ENCODE data around the gene MAD2L1BP.

GRCh38 chr6:43621836-43622180, 13.8 kb upstream of the MAD2L1BP start:
- TF ChIP-seq, protein P1, sequence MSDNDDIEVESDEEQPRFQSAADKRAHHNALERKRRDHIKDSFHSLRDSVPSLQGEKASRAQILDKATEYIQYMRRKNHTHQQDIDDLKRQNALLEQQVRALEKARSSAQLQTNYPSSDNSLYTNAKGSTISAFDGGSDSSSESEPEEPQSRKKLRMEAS (IDR thresholded peaks at IDR 0.05; ENCODE audit: low read depth): no peak
- TF ChIP-seq SIN3A (IDR thresholded peaks at IDR 0.05; ENCODE audit: borderline replicate concordance, low read depth, low read length) (no peak), POLR2AphosphoS5 (IDR thresholded peaks at IDR 0.05; ENCODE audit: low read depth, low read length) (no peak), EP300 (IDR thresholded peaks at IDR 0.05; ENCODE audit: borderline replicate concordance in 1 of 2, low read depth in 1 of 2, low read length in 1 of 2) (no peak), RCOR1 (IDR thresholded peaks at IDR 0.05; ENCODE audit: low read length) (no peak), NFIC (IDR thresholded peaks at IDR 0.05; ENCODE audit: borderline replicate concordance) (no peak), YY1 (IDR thresholded peaks at IDR 0.05; ENCODE audit: low read depth) (no peak), TAF1 (IDR thresholded peaks at IDR 0.05; ENCODE audit: borderline replicate concordance, low read depth, low read length) (no peak), FOSL2 (IDR thresholded peaks at IDR 0.05; ENCODE audit: borderline replicate concordance, low read depth) (no peak), RAD21 (IDR thresholded peaks at IDR 0.05; ENCODE audit: low read length) (no peak)
- TF ChIP-seq, protein P2, sequence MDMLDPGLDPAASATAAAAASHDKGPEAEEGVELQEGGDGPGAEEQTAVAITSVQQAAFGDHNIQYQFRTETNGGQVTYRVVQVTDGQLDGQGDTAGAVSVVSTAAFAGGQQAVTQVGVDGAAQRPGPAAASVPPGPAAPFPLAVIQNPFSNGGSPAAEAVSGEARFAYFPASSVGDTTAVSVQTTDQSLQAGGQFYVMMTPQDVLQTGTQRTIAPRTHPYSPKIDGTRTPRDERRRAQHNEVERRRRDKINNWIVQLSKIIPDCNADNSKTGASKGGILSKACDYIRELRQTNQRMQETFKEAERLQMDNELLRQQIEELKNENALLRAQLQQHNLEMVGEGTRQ (IDR thresholded peaks at IDR 0.05; ENCODE audit: borderline replicate concordance, low read depth, low read length): no peak
- TF ChIP-seq, protein P3, sequence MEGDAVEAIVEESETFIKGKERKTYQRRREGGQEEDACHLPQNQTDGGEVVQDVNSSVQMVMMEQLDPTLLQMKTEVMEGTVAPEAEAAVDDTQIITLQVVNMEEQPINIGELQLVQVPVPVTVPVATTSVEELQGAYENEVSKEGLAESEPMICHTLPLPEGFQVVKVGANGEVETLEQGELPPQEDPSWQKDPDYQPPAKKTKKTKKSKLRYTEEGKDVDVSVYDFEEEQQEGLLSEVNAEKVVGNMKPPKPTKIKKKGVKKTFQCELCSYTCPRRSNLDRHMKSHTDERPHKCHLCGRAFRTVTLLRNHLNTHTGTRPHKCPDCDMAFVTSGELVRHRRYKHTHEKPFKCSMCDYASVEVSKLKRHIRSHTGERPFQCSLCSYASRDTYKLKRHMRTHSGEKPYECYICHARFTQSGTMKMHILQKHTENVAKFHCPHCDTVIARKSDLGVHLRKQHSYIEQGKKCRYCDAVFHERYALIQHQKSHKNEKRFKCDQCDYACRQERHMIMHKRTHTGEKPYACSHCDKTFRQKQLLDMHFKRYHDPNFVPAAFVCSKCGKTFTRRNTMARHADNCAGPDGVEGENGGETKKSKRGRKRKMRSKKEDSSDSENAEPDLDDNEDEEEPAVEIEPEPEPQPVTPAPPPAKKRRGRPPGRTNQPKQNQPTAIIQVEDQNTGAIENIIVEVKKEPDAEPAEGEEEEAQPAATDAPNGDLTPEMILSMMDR (IDR thresholded peaks at IDR 0.05): no peak
- TF ChIP-seq, protein P4, sequence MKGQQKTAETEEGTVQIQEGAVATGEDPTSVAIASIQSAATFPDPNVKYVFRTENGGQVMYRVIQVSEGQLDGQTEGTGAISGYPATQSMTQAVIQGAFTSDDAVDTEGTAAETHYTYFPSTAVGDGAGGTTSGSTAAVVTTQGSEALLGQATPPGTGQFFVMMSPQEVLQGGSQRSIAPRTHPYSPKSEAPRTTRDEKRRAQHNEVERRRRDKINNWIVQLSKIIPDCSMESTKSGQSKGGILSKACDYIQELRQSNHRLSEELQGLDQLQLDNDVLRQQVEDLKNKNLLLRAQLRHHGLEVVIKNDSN (IDR thresholded peaks at IDR 0.05; ENCODE audit: borderline replicate concordance, low read depth): no peak

Data from SK-N-SH (cell line).